H54 (cell line): Measurements from ENCODE around the gene AGBL1.

Source experiments
- DNase-seq: peaks from one replicate; pipeline ENCODE4 v3.0.0; 2011; ENCODE audit warnings: low spot score, mixed read lengths; ENCODE audit not compliant: insufficient read length
- FAIRE-seq: peaks from 3 replicates; lab custom pipeline; 2011; peaks lifted over from hg19 to GRCh38; lab: Jason Lieb, UNC
- POLR2A ChIP-seq: IDR thresholded peaks from 2 replicates; pipeline ENCODE4 v1.6.1; 2011; ENCODE audit warnings: low read depth, mild to moderate bottlenecking, low read length

The AGBL1 gene

GRCh38 chr15:86846036-86846435 lies 766.4 kb downstream of the AGBL1 start:
- TF ChIP-seq POLR2A, result no peak
- FAIRE-seq, result no peak
- DNase-seq, result no peak

DNA sequence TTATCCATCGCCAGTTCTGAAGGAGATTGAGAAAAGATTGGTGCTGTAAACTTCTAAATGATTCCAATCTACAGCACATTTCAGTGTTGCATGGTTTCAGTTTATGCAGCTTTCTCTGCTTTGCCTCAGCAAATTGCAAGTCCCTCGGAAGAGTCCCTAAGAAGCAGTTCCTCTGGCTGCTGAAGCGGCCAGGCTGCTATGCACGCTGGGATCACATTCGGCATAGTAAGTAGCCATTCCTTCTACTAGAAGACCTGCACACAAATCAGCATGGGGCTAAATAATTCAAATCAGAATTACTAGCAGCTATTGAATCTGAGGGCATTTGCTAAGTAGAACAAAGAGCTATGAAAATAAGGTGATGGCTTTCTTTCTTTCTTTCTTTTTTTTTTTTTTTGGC lies 769.5 kb downstream of the AGBL1 start:
- DNase-seq, result no peak
- FAIRE-seq, result no peak
- TF ChIP-seq POLR2A, result no peak

DNA sequence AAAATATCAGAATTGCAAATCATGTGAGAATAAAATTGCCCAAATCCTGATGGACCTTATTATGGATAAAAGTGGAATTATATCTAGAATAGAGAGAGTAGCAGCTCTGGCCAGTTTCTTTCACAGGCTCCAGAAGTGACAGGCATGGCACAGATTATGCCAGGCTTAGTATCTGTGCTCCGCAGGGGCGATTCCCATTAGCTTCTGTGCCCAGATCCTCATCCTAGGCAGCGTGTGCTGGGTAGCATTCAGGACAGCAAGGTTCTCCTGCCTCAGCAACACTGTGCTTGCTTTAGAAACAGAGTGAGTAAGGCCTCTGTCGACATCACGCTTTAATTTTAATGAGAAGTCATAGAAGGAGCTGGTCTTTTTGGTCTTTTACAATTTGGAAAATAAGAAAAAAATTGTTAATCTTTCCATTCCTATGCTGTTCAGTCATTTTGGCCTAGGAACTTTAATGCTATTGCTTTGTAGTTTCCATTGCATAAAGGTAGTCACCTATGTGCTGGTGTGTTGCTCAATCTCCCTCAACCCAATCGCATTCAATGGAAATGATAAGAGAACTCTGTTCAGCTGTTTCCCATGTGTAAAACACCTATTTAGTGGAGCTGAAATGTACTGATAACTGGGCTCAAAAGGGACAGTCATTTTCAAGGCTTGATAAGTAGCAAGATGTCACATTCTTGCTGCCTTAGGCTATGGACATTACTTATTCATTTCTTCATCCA lies 770.1 kb downstream of the AGBL1 start:
- no peak for FAIRE-seq
- DNase-seq, result no peak
- no peak for TF ChIP-seq POLR2A

DNA sequence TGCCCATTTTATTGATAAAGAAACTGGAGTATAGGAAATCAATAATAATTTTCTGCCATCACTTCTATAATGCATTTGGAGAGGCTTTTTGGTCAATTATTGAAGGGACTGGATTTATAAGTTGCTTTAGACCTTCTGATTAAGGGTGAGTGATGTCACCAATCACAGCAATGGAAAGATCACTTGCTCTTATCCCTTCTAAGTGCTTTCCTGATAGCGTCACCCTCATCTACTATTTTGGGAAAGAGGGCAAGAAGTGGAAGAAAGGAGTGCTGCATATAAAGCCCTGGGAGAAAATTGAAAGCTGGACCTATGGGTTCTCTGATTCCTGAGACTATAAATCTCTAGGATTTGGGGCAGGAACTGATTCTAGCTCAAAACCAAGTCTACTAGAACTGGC lies 771.3 kb downstream of the AGBL1 start:
- no peak for TF ChIP-seq POLR2A
- DNase-seq, result no peak
- FAIRE-seq, result no peak

GRCh38 chr15:86852741-86853140 lies 773.1 kb downstream of the AGBL1 start:
- FAIRE-seq, result no peak
- no peak for DNase-seq
- TF ChIP-seq POLR2A, result no peak

- no peak for TF ChIP-seq POLR2A
- FAIRE-seq (no peak), DNase-seq (no peak)
Observed at GRCh38 chr15:86854176-86854575, 774.5 kb downstream of the AGBL1 start.

DNA sequence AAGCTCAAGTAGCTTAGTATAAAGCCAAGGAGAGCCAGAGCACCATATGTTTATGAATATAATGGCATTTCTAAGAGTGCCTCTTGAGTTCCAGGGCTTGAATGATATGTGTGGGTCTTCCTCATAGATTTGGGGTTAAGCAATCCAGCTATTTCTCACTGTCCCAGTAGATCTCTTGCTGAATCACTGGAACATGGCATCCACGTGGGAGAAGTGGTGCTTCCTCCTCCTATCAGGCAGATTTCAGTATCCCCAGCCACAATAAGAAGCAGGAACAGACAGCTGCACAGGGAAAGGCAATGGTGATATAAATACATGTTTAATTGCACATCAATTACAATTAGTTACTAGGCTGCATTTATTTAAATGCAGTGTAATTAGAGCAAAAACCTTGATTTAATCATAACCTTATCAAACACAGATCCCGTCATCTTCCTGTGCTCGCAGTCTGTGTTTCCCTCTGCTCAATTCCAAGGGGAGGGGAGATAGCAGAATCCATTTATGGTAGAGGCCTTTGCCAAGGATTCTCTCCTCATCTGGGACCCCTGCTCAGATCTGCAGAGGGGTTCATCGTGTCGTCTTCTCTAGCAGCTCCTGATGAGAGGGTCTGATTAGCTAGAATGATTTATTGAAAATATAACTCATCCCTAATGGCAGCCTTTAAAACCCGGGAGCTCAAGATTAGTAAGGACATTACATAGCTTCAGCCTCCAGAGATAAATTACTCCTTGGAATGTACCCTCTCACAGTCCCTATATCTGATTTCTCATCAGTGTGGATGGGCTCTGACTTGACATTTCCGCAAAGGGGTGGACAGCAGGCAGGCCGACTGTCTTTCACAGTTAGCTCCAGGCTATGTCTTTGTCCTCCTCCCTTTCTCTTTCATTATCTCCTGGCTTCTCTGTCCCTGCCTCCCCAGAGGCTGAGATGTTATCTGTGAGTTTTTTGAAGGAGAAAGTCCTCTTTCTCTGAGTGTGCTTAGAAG lies 775.9 kb downstream of the AGBL1 start:
- FAIRE-seq, result no peak
- TF ChIP-seq POLR2A, result no peak
- no peak for DNase-seq

GRCh38 chr15:86857701-86858100 lies 778.0 kb downstream of the AGBL1 start:
- no peak for FAIRE-seq
- TF ChIP-seq POLR2A, result no peak
- no peak for DNase-seq

DNA sequence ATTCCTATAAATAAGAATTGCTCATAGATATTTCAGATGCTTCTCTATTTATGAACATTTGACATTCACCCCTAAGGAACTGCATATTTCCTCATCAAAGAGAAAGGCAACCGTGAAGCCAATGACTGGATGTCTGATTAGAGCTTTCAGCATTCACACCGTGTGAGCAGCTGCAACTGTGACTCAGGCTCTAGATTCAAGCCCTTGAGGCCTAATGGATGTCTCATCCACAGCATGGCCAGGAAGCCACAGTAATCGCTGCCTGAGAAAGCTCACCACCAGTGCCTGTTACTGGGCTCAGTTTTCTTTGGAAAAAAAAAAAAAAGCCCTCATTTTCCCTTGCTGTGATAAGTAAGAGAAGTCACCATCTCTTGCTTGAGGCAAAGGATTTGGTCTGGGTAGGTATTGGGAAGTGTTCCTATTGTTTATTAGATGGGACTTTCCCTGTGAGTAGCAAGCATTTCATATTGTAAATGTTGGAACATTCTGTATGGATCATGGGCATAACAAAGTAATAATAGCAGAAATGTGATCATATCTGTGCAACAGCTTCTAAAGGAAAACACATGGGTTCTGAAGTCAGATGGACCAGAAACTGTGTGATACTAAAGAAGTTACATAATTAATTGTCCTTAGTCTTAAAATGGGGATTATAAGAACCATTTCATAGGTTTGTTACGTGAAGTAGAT lies 783.7 kb downstream of the AGBL1 start:
- FAIRE-seq, result no peak
- TF ChIP-seq POLR2A, result no peak

DNA sequence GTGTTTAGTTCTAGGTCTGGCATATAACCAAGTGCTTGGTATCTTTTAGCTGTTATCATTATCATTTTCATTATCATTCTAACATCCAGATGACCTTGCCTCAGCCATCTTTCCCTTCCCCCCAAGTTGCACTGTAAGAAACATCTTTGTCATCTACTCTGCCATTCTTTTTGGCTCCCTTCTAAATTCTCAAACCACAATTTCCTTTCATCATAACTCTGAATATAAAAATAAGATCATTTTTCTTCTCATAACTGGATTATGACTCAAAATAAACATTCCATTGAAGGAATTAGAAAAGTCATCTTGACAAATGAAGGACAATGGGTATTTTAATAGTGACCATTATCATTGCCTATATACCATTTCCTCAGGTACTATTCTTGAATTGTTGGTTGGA lies 786.2 kb downstream of the AGBL1 start:
- DNase-seq (no peak), FAIRE-seq (no peak)
- no peak for TF ChIP-seq POLR2A

More for the DNA sequence above, 783.7 kb downstream of the AGBL1 start:
- no peak for DNase-seq

DNA sequence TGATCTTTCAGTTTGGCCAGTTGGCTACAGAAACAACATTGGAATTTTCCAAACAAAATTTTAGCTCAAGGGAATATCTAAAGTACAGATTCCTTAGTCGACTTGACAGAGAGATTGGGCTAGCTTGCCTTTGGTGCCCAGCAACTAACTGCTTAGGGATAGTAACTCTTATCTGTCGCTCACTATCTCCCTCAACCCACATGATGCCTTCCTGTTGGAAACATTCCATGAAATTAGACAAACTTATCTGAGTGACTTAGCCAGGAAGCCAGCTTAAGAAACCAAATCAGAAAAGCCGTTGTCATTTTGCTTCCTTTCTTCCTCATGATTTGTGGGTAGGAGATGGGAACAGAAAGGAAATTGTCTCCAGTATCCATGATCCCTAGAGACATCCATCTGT lies 791.2 kb downstream of the AGBL1 start:
- FAIRE-seq (no peak), DNase-seq (no peak)
- TF ChIP-seq POLR2A, result no peak

DNA sequence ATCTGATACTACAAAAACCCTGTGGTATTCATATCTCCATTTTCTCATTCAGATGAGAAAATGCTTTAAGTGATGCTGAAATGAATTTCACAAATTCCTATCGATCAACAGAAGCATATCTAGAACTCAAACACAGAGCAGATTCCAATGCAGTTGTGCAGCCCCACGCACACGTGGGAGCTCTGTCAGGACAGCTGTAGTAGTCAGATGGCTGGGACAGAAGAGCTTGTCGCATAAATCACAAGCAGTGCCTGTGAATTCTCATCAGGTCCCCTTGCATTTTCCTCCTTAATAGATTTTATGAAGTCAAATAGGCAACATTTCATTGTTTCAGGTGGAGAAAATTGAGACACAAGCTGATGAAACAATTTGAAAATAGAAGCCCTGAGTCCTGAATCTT lies 792.3 kb downstream of the AGBL1 start:
- no peak for DNase-seq
- no peak for FAIRE-seq
- no peak for TF ChIP-seq POLR2A

- FAIRE-seq (no peak), DNase-seq (no peak)
- no peak for TF ChIP-seq POLR2A
Observed at GRCh38 chr15:86872782-86873181, 793.1 kb downstream of the AGBL1 start.

DNA sequence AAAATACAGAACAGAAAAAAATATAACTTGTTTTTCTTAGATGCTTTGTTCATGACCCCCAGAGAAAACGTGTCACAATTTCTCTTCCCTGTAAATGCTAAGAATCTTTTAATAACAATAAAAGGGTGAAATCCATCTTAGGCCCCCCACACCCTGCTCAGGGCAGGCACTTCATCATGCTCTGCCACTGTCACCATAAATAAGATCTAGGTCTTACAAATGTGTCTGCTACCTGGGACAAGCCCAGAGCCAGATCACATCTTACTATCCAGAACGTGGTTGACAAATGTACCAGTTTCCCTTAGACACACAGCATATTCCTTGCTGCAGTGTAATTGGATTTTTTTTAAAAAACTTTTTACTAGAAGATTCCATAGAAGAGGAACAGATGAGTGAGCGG lies 795.4 kb downstream of the AGBL1 start:
- TF ChIP-seq POLR2A, result no peak
- FAIRE-seq (no peak), DNase-seq (no peak)
